GM12875 (cell line): ENCODE results near the gene PLXNA4.

ENCODE experiments used
- H3K4me3 ChIP-seq: one replicate; pipeline ENCODE4 v1.5.1; 2011; ENCODE audit warnings: low read depth, low read length, control low read depth
- CTCF ChIP-seq: IDR thresholded peaks from 2 replicates; pipeline ENCODE4 v1.5.1; 2011; ENCODE audit warnings: low read depth, mild to moderate bottlenecking, control low read depth, inconsistent platforms, low read length, moderate library complexity, borderline replicate concordance; ENCODE audit not compliant: insufficient read depth

The PLXNA4 gene

GRCh38 chr7:132420527-132420926, 155.7 kb downstream of the PLXNA4 start:
- TF ChIP-seq CTCF, result no peak
- no peak overlapping the region for H3K4me3 ChIP-seq

GRCh38 chr7:132419542-132419941, 156.7 kb downstream of the PLXNA4 start:
- no peak for TF ChIP-seq CTCF
- H3K4me3 ChIP-seq, result no peak overlapping the region

- TF ChIP-seq CTCF, result no peak
Observed at GRCh38 chr7:132418840-132419239, 157.4 kb downstream of the PLXNA4 start.

GRCh38 chr7:132417103-132417906, 159.0 kb downstream of the PLXNA4 start:
- H3K4me3 ChIP-seq, result no peak overlapping the region
- no peak for TF ChIP-seq CTCF

More at GRCh38 chr7:132418840-132419239, 157.4 kb downstream of the PLXNA4 start:
- H3K4me3 ChIP-seq, result no peak overlapping the region

- no peak overlapping the region for H3K4me3 ChIP-seq
- TF ChIP-seq CTCF, result no peak
Observed at GRCh38 chr7:132416395-132416794, 159.9 kb downstream of the PLXNA4 start.

- TF ChIP-seq CTCF, result no peak
- H3K4me3 ChIP-seq, result no peak overlapping the region
Observed at GRCh38 chr7:132415259-132415658, 161.0 kb downstream of the PLXNA4 start.

GRCh38 chr7:132414857-132415256, 161.4 kb downstream of the PLXNA4 start:
- no peak overlapping the region for H3K4me3 ChIP-seq
- TF ChIP-seq CTCF, result no peak
